Gastrocnemius medialis (tissue), 4 donors: ENCODE data around the gene ACTN4. TPM values are rescaled to one million over a fixed set of nuclear protein-coding genes. Genes with fewer than 3 reads are reported as not detected.

Experiments used
- ATAC-seq, 2 donors: fragments of 150-250 bp; one replicate each; pipeline ENCODE4 v1.9.1; 2016
- DNase-seq, 2 donors: peaks; one replicate each; pipeline ENCODE4 v3.0.0-alpha.2; 2019
- H3K27ac ChIP-seq, 4 donors: fragments of 200-600 bp; sonication (generic); 1 replicate in 1 of 4; 2 replicates in 3 of 4; pipeline ENCODE4 v1.5.1; 2016 to 2018; ENCODE audit warnings: mild to moderate bottlenecking in 2 of 4, moderate library complexity in 1 of 4
- H3K27me3 ChIP-seq, 3 donors: fragments of 200-600 bp; sonication (generic) in 2 of 3; 1 replicate in 1 of 3; 2 replicates in 2 of 3; pipeline versions ENCODE4 v1.5.1 to v1.6.0; 2016 to 2019; ENCODE audit warnings: mild to moderate bottlenecking in 1 of 3, moderate library complexity in 1 of 3
- H3K36me3 ChIP-seq, 2 donors: fragments of 200-600 bp; sonication (generic) in 1 of 2; one replicate each; pipeline ENCODE4 v1.5.1; 2017 to 2018
- H3K4me1 ChIP-seq, 2 donors: fragments of 200-600 bp; sonication (generic) in 1 of 2; one replicate each; pipeline ENCODE4 v1.5.1; 2016 to 2017; ENCODE audit warnings: mild to moderate bottlenecking in 2 of 2
- H3K4me3 ChIP-seq, 4 donors: fragments of 200-600 bp; sonication (generic) in 3 of 4; 1 replicate in 1 of 4; 2 replicates in 3 of 4; pipeline ENCODE4 v1.5.1; 2016 to 2019; ENCODE audit warnings: mild to moderate bottlenecking in 2 of 4
- H3K9me3 ChIP-seq, 3 donors: fragments of 200-600 bp; sonication (generic) in 2 of 3; 1 replicate in 1 of 3; 2 replicates in 2 of 3; pipeline ENCODE4 v1.5.1; 2016 to 2019
- CTCF ChIP-seq, 5 experiments: fragments of 450-650 bp in 3 of 5; fragments of 200-600 bp in 2 of 5; sonication (generic) in 2 of 5; IDR thresholded peaks in 4 of 5; conservative IDR thresholded peaks in 1 of 5; 1 replicate in 4 of 5; 2 replicates in 1 of 5; pipeline ENCODE4 v1.5.1; 2016 to 2019; ENCODE audit warnings: antibody characterized with exemption in 5 of 5, mild to moderate bottlenecking in 3 of 5, moderate library complexity in 3 of 5
- POLR2A ChIP-seq, 2 donors: fragments of 450-650 bp; IDR thresholded peaks; one replicate each; pipeline ENCODE4 v1.6.1; 2017; ENCODE audit warnings: antibody characterized with exemption in 2 of 2, mild to moderate bottlenecking in 2 of 2, moderate library complexity in 2 of 2
- in situ Hi-C, 4 donors: fragments of 200-750 bp; cut with MboI; loops; one replicate each; pipeline versions ENCODE4 v1.15.0 to v1.8.0; 2017; ENCODE audit warnings: low sequenced_read_pairs in 4 of 4
- intact Hi-C: fragments of 100-400 bp; cut with DNase I; formaldehyde crosslinking; loops from one replicate; pipeline ENCODE4 v1.15.1; 2023; ENCODE audit warnings: low total_unique reads
- total RNA-seq, 4 donors: library from RNA; depleted of rRNA; stranded (reverse); fragments of >200 nt; gene quantifications; one replicate each; pipeline versions ENCODE4 v1.1.0 to v1.2.3, GENCODE V29; 2016

ACTN4 gene
- total RNA-seq, 4 donors from 2014 or later: 32.0 to 85.3 (median 63.9) TPM

GRCh38 chr19:38733241-38733492 lies 85.7 kb downstream of the ACTN4 start:
- no peak overlapping the region for H3K4me3 ChIP-seq
- peaks cover 0 to 11% (median 0%) of the 10 kb centered on the region in 3 donors for H3K27me3 ChIP-seq
- TF ChIP-seq POLR2A (IDR thresholded peaks at IDR 0.05): no peak
- TF ChIP-seq CTCF (IDR thresholded peaks at IDR 0.05 in 4 of 5, conservative IDR thresholded peaks at IDR 0.05 in 1 of 5): no peak
- intact Hi-C loops (loop anchor here (5.0 kb wide), 1 partner anchor 86 kb away; the partner anchor contains the start of gene ACTN4), in situ Hi-C loops (loop anchor here in 2 of 4 donors (25.0 kb wide), 1 partner anchor 179 kb away; the partner anchor contains the start of gene CCER2 (in 2 of the 2))
- H3K27ac ChIP-seq: peak overlapping the region; percentile 23 to 54 (median 46)
- no peak for ATAC-seq
- peaks cover 8 to 14% of the 10 kb centered on the region in 2 donors for H3K4me1 ChIP-seq
- no peaks in the 10 kb centered on the region for H3K9me3 ChIP-seq
- H3K36me3 ChIP-seq: peaks cover 0 to 26% of the 10 kb centered on the region in 2 donors
- no peak for DNase-seq

GRCh38 chr19:38733493-38734175 lies 86.2 kb downstream of the ACTN4 start:
- no peak for TF ChIP-seq CTCF (IDR thresholded peaks at IDR 0.05 in 4 of 5, conservative IDR thresholded peaks at IDR 0.05 in 1 of 5)
- TF ChIP-seq POLR2A (IDR thresholded peaks at IDR 0.05): no peak
- in situ Hi-C loops (loop anchor here in 2 of 4 donors (25.0 kb wide), 1 partner anchor 179 kb away; the partner anchor contains the start of gene CCER2 (in 2 of the 2)), intact Hi-C loops (loop anchor here (5.0 kb wide), 1 partner anchor 86 kb away; the partner anchor contains the start of gene ACTN4)
- peak overlapping the region; percentile 44 to 54 (median 50) for H3K27ac ChIP-seq
- peaks cover 0 to 11% (median 0%) of the 10 kb centered on the region in 3 donors for H3K27me3 ChIP-seq
- peaks cover 0 to 22% of the 10 kb centered on the region in 2 donors for H3K36me3 ChIP-seq
- ATAC-seq (no peak), DNase-seq (no peak)
- H3K4me3 ChIP-seq: no peak overlapping the region
- no peaks in the 10 kb centered on the region for H3K9me3 ChIP-seq
- H3K4me1 ChIP-seq: peaks cover 8 to 14% of the 10 kb centered on the region in 2 donors

- peaks cover 0 to 18% of the 10 kb centered on the region in 2 donors for H3K36me3 ChIP-seq
- intact Hi-C loops: loop anchor here (5.0 kb wide), 1 partner anchor 87 kb away; the partner anchor contains the start of gene ACTN4
- ATAC-seq: no peak
- H3K4me1 ChIP-seq: peaks cover 8 to 14% of the 10 kb centered on the region in 2 donors
- H3K27me3 ChIP-seq: peaks cover 0 to 11% (median 0%) of the 10 kb centered on the region in 3 donors
- DNase-seq: no peak
- no peak overlapping the region for H3K4me3 ChIP-seq
- in situ Hi-C loops: loop anchor here in 2 of 4 donors (25.0 kb wide), 1 partner anchor 178 kb away; the partner anchor contains the start of gene CCER2 (in 2 of the 2)
- TF ChIP-seq POLR2A (IDR thresholded peaks at IDR 0.05) (no peak), CTCF (IDR thresholded peaks at IDR 0.05 in 4 of 5, conservative IDR thresholded peaks at IDR 0.05 in 1 of 5) (no peak)
- no peaks in the 10 kb centered on the region for H3K9me3 ChIP-seq
- H3K27ac ChIP-seq: peak overlapping the region in 3 of 4 donors; percentile 52 to 68 (median 59)
Observed at GRCh38 chr19:38734176-38734425, 86.7 kb downstream of the ACTN4 start.

- H3K27me3 ChIP-seq: peaks cover 0 to 11% (median 0%) of the 10 kb centered on the region in 3 donors
- no peak overlapping the region for H3K4me3 ChIP-seq
- DNase-seq: no peak
- intact Hi-C loops (loop anchor here (5.0 kb wide), 1 partner anchor 87 kb away; the partner anchor contains the start of gene ACTN4), in situ Hi-C loops (loop anchor here in 2 of 4 donors (25.0 kb wide), 1 partner anchor 178 kb away; the partner anchor contains the start of gene CCER2 (in 2 of the 2))
- H3K27ac ChIP-seq: peak overlapping the region; percentile 52 to 68 (median 60)
- H3K4me1 ChIP-seq: peaks cover 8 to 14% of the 10 kb centered on the region in 2 donors
- peaks cover 0 to 12% of the 10 kb centered on the region in 2 donors for H3K36me3 ChIP-seq
- ATAC-seq: no peak
- H3K9me3 ChIP-seq: no peaks in the 10 kb centered on the region
- TF ChIP-seq POLR2A (IDR thresholded peaks at IDR 0.05): no peak
- no peak for TF ChIP-seq CTCF (IDR thresholded peaks at IDR 0.05 in 4 of 5, conservative IDR thresholded peaks at IDR 0.05 in 1 of 5)
Observed at GRCh38 chr19:38734426-38735256, 87.2 kb downstream of the ACTN4 start.
